HG03060 (cell line): ENCODE results near the gene SLC39A8.
"Not testable (repeated sequence)": the region's sequence is repeated elsewhere in the genome, so short reads cannot be mapped to it uniquely, and the experiment has no call there.

ENCODE experiments used
- ATAC-seq: cut with Tn5 transposase; IDR thresholded peaks from one replicate; pipeline ENCODE4 v1.9.1; 2021; ENCODE audit warnings: low read depth, moderate number of reproducible peaks; ENCODE audit not compliant: unreplicated experiment

SLC39A8 gene

GRCh38 chr4:102247041-102247440 is 98.2 kb downstream of the SLC39A8 start:
- no peak for ATAC-seq

- ATAC-seq: no peak
These were observed 98.9 kb downstream of the SLC39A8 start for GRCh38 chr4:102246416-102246815.

GRCh38 chr4:102244878-102245535 is 100.3 kb downstream of the SLC39A8 start:
- ATAC-seq: no peak

- ATAC-seq: not testable (repeated sequence)
These were observed 102.0 kb downstream of the SLC39A8 start for GRCh38 chr4:102243296-102243695.

- ATAC-seq: no peak
These were observed 110.9 kb downstream of the SLC39A8 start for GRCh38 chr4:102234243-102234838.

GRCh38 chr4:102230194-102230593 is 115.1 kb downstream of the SLC39A8 start:
- ATAC-seq: no peak

GRCh38 chr4:102227388-102227787 is 117.9 kb downstream of the SLC39A8 start:
- no peak for ATAC-seq

GRCh38 chr4:102223461-102223860 is 121.8 kb downstream of the SLC39A8 start:
- ATAC-seq: no peak

- no peak for ATAC-seq
These were observed 122.4 kb downstream of the SLC39A8 start for GRCh38 chr4:102222838-102223409.

- ATAC-seq: no peak
These were observed 126.2 kb downstream of the SLC39A8 start for GRCh38 chr4:102219129-102219528.

- no peak for ATAC-seq
These were observed 126.6 kb downstream of the SLC39A8 start for GRCh38 chr4:102218656-102219055.

GRCh38 chr4:102217775-102218355 is 127.4 kb downstream of the SLC39A8 start:
- ATAC-seq: no peak

GRCh38 chr4:102217345-102217744 is 127.9 kb downstream of the SLC39A8 start:
- no peak for ATAC-seq

GRCh38 chr4:102216666-102217065 is 128.6 kb downstream of the SLC39A8 start:
- ATAC-seq: no peak

GRCh38 chr4:102213031-102213430 is 132.3 kb downstream of the SLC39A8 start:
- no peak for ATAC-seq
